Activated naive CD4-positive, alpha-beta T cell treated with anti-CD3 and anti-CD28 coated beads, Interleukin-2, amount 50 U/mL, for 24 hours (primary cell): ENCODE measurements around the gene CREB5.

ENCODE experiments used
- H3K27ac Mint-ChIP-seq: one replicate; pipeline ENCODE4 v1.8.0; 2021; ENCODE audit warnings: mild to moderate bottlenecking, mixed read lengths
- H3K27me3 Mint-ChIP-seq: one replicate; pipeline ENCODE4 v1.8.0; 2021; ENCODE audit warnings: mixed read lengths
- H3K36me3 Mint-ChIP-seq: one replicate; pipeline ENCODE4 v1.8.0; 2021; ENCODE audit warnings: mixed read lengths
- H3K4me1 Mint-ChIP-seq: one replicate; pipeline ENCODE4 v1.8.0; 2021; ENCODE audit warnings: mixed read lengths
- H3K4me3 Mint-ChIP-seq: one replicate; pipeline ENCODE4 v1.8.0; 2021; ENCODE audit warnings: mild to moderate bottlenecking, mixed read lengths
- H3K9me3 Mint-ChIP-seq: one replicate; pipeline ENCODE4 v1.8.0; 2021; ENCODE audit warnings: mixed read lengths

Gene CREB5

DNA sequence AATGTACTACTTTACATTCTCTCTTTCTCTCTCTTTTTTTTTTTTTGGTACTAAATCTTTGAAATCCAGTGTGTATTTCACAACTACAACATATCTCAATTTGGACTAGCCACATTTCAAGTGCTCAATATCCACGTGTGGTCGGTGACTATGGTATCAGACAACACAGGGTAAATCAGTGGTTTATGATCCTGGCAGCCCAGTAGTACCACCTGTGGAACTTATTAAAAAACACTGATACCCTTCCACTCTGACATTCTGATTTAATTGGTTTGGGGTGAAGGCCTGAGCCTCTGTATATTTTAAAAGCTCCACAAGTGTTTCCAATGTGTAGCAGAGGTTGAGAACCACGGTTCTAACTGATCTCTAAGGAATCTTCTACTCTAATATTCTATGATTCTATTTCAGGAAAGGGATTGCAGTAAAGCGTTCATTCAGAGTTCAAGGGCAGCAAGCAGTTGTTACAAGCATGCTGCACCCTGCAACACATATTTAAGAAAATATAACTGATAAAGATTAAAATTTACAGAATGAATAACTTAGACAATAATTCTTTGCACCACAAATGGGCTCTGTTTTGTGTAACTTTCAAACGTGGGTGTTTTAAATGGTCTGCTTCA is 5.1 kb downstream of the CREB5 start:
- no peak overlapping the region for H3K27ac Mint-ChIP-seq
- no peaks in the 10 kb centered on the region for H3K36me3 Mint-ChIP-seq
- peaks cover 31% of the 10 kb centered on the region for H3K27me3 Mint-ChIP-seq
- H3K4me3 Mint-ChIP-seq: no peak overlapping the region
- peaks cover 5% of the 10 kb centered on the region for H3K4me1 Mint-ChIP-seq
- no peaks in the 10 kb centered on the region for H3K9me3 Mint-ChIP-seq

DNA sequence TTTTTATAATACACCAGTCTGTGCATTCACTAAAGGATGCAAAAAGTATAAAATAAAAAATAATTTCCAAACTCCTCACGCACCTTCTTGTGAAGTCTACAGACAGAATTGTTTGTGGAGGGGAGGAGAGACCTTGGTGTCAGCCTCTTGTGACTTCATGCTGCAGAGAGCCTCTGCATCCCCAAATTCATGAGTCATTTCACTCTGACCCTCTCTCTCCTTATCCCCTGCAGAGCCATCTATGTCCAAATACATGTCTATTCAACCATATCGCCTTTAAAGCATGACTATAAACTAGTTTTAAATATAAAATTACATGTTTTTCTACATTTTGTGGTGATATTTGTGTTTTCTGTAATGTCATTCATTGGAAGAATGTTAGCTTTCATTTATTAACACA is 6.0 kb downstream of the CREB5 start:
- Mint-ChIP-seq H3K36me3 (no peaks in the 10 kb centered on the region), H3K4me1 (no peaks in the 10 kb centered on the region), H3K27ac (no peak overlapping the region), H3K9me3 (no peaks in the 10 kb centered on the region), H3K27me3 (peaks cover 29% of the 10 kb centered on the region), H3K4me3 (no peak overlapping the region)

GRCh38 chr7:28418966-28419365 is 6.6 kb downstream of the CREB5 start:
- peaks cover 25% of the 10 kb centered on the region for H3K27me3 Mint-ChIP-seq

GRCh38 chr7:28419716-28420115 is 7.4 kb downstream of the CREB5 start:
- Mint-ChIP-seq H3K27me3 (peaks cover 22% of the 10 kb centered on the region), H3K9me3 (no peaks in the 10 kb centered on the region), H3K4me1 (no peaks in the 10 kb centered on the region), H3K4me3 (no peak overlapping the region), H3K36me3 (no peaks in the 10 kb centered on the region), H3K27ac (no peak overlapping the region)

More at GRCh38 chr7:28418966-28419365, 6.6 kb downstream of the CREB5 start:
- H3K4me1 Mint-ChIP-seq: no peaks in the 10 kb centered on the region
- no peaks in the 10 kb centered on the region for H3K36me3 Mint-ChIP-seq
- no peak overlapping the region for H3K4me3 Mint-ChIP-seq
- no peaks in the 10 kb centered on the region for H3K9me3 Mint-ChIP-seq
- no peak overlapping the region for H3K27ac Mint-ChIP-seq

GRCh38 chr7:28423112-28423511 is 10.8 kb downstream of the CREB5 start:
- peaks cover 16% of the 10 kb centered on the region for H3K27me3 Mint-ChIP-seq
- H3K27ac Mint-ChIP-seq: no peak overlapping the region
- no peak overlapping the region for H3K4me3 Mint-ChIP-seq
- no peaks in the 10 kb centered on the region for H3K9me3 Mint-ChIP-seq
- H3K4me1 Mint-ChIP-seq: no peaks in the 10 kb centered on the region
- no peaks in the 10 kb centered on the region for H3K36me3 Mint-ChIP-seq

- Mint-ChIP-seq H3K9me3 (no peaks in the 10 kb centered on the region), H3K4me3 (no peak overlapping the region), H3K36me3 (no peaks in the 10 kb centered on the region), H3K4me1 (no peaks in the 10 kb centered on the region), H3K27me3 (peaks cover 16% of the 10 kb centered on the region), H3K27ac (no peak overlapping the region)
These were observed 11.7 kb downstream of the CREB5 start for GRCh38 chr7:28423918-28424514.

- no peak overlapping the region for H3K4me3 Mint-ChIP-seq
These were observed 13.2 kb downstream of the CREB5 start for GRCh38 chr7:28425496-28425895.

DNA sequence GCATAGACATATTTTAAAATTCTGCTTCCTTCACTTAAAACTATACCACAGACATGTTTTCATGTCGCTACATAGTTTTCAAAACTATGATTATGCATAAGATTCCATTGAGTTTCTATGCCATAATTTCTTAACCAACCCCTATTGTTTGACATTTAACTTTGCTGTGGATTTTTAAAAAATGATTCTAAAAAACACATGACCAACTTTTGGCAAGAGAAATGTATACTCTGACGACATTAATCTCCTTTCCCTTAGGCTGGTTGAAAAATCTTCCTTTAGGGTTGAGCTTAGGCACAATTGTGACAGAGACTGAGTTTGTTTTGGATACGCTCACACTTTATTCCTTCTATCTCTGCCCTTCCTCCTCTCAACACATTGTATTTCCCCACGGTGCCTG is 14.9 kb downstream of the CREB5 start:
- Mint-ChIP-seq H3K4me1 (no peaks in the 10 kb centered on the region), H3K27me3 (peaks cover 11% of the 10 kb centered on the region)

More at GRCh38 chr7:28425496-28425895, 13.2 kb downstream of the CREB5 start:
- no peak overlapping the region for H3K27ac Mint-ChIP-seq
- H3K9me3 Mint-ChIP-seq: no peaks in the 10 kb centered on the region
- no peaks in the 10 kb centered on the region for H3K4me1 Mint-ChIP-seq
- no peaks in the 10 kb centered on the region for H3K36me3 Mint-ChIP-seq
- peaks cover 14% of the 10 kb centered on the region for H3K27me3 Mint-ChIP-seq

DNA sequence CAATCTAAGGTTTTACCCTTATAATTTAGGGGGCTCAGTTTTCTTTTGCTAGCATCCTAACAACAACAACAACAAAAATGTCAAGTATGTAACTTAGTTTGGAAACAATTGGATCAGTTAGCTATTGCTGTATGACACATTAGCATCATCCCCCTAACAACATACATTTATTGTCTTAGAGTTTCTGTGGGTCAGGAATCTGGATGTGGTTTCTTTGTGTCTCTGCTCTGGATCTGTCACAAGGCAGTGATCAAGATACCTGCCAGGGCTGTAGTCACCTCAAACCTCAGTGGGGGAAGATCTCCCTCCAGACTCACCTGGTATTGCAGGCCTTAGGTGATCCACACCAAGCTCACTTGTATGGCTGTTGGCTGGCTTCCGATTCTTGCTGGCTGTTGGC is 18.3 kb downstream of the CREB5 start:
- Mint-ChIP-seq H3K36me3 (no peaks in the 10 kb centered on the region), H3K4me1 (no peaks in the 10 kb centered on the region), H3K27me3 (peaks cover 18% of the 10 kb centered on the region), H3K9me3 (no peaks in the 10 kb centered on the region), H3K4me3 (no peak overlapping the region), H3K27ac (no peak overlapping the region)

More for the DNA sequence above, 14.9 kb downstream of the CREB5 start:
- Mint-ChIP-seq H3K4me3 (no peak overlapping the region), H3K27ac (no peak overlapping the region), H3K9me3 (no peaks in the 10 kb centered on the region), H3K36me3 (no peaks in the 10 kb centered on the region)

DNA sequence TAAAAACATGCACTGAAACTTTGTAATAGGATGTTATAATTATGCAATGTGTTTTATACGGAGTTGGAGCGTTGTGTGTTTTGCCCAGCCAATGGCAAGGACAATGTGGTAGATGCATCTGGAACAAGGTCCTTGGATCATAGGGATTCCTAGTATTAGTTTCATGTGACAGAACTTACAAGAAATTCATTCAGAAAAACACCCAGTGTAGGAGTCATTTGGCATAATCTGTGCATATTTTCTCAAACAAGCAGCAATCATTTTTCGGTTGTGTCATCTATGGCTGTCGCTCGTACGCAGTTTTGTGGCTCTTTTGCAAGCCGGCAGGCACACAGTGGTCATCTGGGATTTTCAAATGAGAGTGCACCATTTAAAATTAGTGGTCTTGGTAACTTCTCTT is 19.8 kb downstream of the CREB5 start:
- Mint-ChIP-seq H3K4me1 (no peaks in the 10 kb centered on the region), H3K4me3 (no peak overlapping the region), H3K36me3 (no peaks in the 10 kb centered on the region), H3K9me3 (no peaks in the 10 kb centered on the region), H3K27me3 (peaks cover 21% of the 10 kb centered on the region), H3K27ac (no peak overlapping the region)

DNA sequence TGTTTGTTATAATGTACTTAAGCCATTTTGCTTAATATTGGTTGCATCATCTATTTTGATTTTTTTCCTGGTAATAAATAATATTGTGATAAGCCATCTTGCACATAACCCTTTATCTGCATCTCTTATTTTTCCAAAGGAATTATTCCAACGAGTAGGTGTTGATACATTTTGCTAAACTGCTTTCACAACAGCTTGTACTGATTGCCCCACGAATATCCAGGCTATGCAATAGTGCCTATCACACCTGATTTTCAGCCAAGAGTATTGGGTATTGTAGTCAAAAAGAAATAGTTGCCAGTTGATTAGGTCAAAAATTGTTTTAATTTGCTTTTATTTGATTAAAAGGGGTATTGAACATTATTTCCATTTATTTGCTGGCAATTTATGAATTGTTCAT is 20.7 kb downstream of the CREB5 start:
- H3K4me3 Mint-ChIP-seq: no peak overlapping the region
- no peak overlapping the region for H3K27ac Mint-ChIP-seq
- peaks cover 18% of the 10 kb centered on the region for H3K27me3 Mint-ChIP-seq
- no peaks in the 10 kb centered on the region for H3K9me3 Mint-ChIP-seq
- no peaks in the 10 kb centered on the region for H3K36me3 Mint-ChIP-seq
- H3K4me1 Mint-ChIP-seq: no peaks in the 10 kb centered on the region

- Mint-ChIP-seq H3K9me3 (no peaks in the 10 kb centered on the region), H3K4me3 (no peak overlapping the region), H3K27me3 (peaks cover 18% of the 10 kb centered on the region), H3K27ac (no peak overlapping the region), H3K36me3 (no peaks in the 10 kb centered on the region), H3K4me1 (no peaks in the 10 kb centered on the region)
These were observed 21.4 kb downstream of the CREB5 start for GRCh38 chr7:28433699-28434219.

DNA sequence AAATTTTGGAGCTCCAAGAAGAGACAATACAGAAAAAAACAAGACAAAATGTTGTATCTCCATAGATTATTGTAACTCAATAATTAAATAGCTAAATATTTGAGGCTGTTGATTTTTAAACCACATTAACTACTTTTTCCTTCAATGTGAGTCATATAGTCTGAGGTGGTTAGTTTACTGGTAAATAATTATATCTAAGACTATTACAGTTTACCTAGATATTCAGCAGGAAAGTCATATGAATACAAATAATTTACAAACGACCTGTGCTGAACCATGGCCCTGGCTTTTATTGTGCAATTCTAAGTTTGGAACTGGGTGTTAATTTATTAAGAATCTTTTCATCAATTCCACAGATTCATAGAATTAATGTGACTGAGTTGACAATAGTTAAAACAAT is 22.2 kb downstream of the CREB5 start:
- Mint-ChIP-seq H3K4me3 (no peak overlapping the region), H3K27ac (no peak overlapping the region), H3K9me3 (no peaks in the 10 kb centered on the region), H3K27me3 (peaks cover 18% of the 10 kb centered on the region), H3K4me1 (no peaks in the 10 kb centered on the region), H3K36me3 (no peaks in the 10 kb centered on the region)

DNA sequence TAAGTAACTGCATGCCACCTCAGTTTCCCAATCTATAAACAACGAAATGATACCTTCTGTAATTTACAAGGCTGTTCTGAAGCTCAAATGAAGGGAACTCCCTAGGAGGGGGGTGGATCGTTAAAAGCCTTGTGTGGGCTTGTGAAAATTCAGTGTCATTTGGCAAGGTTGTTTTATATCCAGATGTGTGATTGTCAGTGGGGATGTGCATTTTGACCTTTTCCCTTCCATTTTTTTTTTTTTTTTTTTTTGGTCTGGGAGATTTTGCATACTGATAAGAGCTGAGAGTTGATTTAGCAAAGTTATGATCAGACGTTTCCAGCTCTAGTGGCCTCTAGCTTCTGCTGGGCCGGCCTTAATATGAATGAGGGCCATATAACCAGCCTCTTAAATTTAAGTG is 22.8 kb downstream of the CREB5 start:
- H3K4me3 Mint-ChIP-seq: no peak overlapping the region
- no peaks in the 10 kb centered on the region for H3K9me3 Mint-ChIP-seq
- no peak overlapping the region for H3K27ac Mint-ChIP-seq
- H3K36me3 Mint-ChIP-seq: no peaks in the 10 kb centered on the region
- no peaks in the 10 kb centered on the region for H3K4me1 Mint-ChIP-seq
- H3K27me3 Mint-ChIP-seq: peaks cover 18% of the 10 kb centered on the region

GRCh38 chr7:28435732-28436378 is 23.5 kb downstream of the CREB5 start:
- Mint-ChIP-seq H3K4me3 (no peak overlapping the region), H3K27ac (no peak overlapping the region), H3K36me3 (no peaks in the 10 kb centered on the region), H3K27me3 (peaks cover 18% of the 10 kb centered on the region), H3K4me1 (no peaks in the 10 kb centered on the region), H3K9me3 (no peaks in the 10 kb centered on the region)

GRCh38 chr7:28440055-28440601 is 27.8 kb downstream of the CREB5 start:
- Mint-ChIP-seq H3K36me3 (no peaks in the 10 kb centered on the region), H3K27me3 (peaks cover 7% of the 10 kb centered on the region)

More at GRCh38 chr7:28440055-28440601, 27.8 kb downstream of the CREB5 start:
- H3K4me1 Mint-ChIP-seq: peaks cover 14% of the 10 kb centered on the region
- H3K27ac Mint-ChIP-seq: no peak overlapping the region
- H3K9me3 Mint-ChIP-seq: peaks cover 7% of the 10 kb centered on the region
- H3K4me3 Mint-ChIP-seq: no peak overlapping the region
